SK-N-SH (cell line): ENCODE results near the gene CRIP2. TPM values are rescaled to one million over a fixed set of nuclear protein-coding genes. Genes with fewer than 3 reads are reported as not detected.

Source experiments
- CTCF ChIA-PET: fragments of 300-600, 350-600 bp; formaldehyde crosslinking; extraction: SDS; loops from one replicate; lab custom pipeline; 2021; lab: Yijun Ruan, JAX
- POLR2A ChIA-PET: fragments of 350-600 bp; sonication (Branson Sonifier 250); formaldehyde crosslinking; extraction: SDS; loops from one replicate; lab custom pipeline; 2020; ENCODE audit warnings: antibody characterized with exemption, inconsistent platforms; lab: Yijun Ruan, JAX
- DNase-seq: peaks from one replicate; pipeline ENCODE4 v3.0.0; 2012
- H2AFZ ChIP-seq: fragments of 200-600 bp; sonication (generic); 2 replicates; pipeline ENCODE4 v1.8.1; 2016; ENCODE audit warnings: antibody characterized with exemption, mild to moderate bottlenecking, low read depth
- H3F3A ChIP-seq: fragments of 200-600 bp; sonication (generic); replicated peaks from 2 replicates; pipeline ENCODE3; 2016; ENCODE audit warnings: antibody characterized with exemption, mild to moderate bottlenecking; ENCODE audit not compliant: insufficient read depth
- H3K27ac ChIP-seq, 2 experiments: fragments of 200-500 bp in 1 of 2; fragments of 200-600 bp in 1 of 2; sonication (Bioruptor generic) in 1 of 2; sonication (generic), shearing (Covaris generic) in 1 of 2; 2 replicates each; pipeline versions ENCODE4 v1.5.1 to v1.6.1; 2014 to 2016; ENCODE audit warnings: low read depth in 2 of 2, inconsistent platforms in 1 of 2, low read length in 1 of 2, mild to moderate bottlenecking in 1 of 2, mixed read lengths in 1 of 2
- H3K27me3 ChIP-seq: fragments of 200-600 bp; sonication (generic), shearing (Covaris generic); 2 replicates; pipeline ENCODE4 v1.6.1; 2016; ENCODE audit warnings: mixed run types; ENCODE audit not compliant: insufficient read depth
- H3K36me3 ChIP-seq, 2 experiments: fragments of 200-500 bp in 1 of 2; fragments of 200-600 bp in 1 of 2; sonication (Bioruptor generic) in 1 of 2; sonication (generic) in 1 of 2; replicated peaks in 1 of 2; 2 replicates each; pipeline versions ENCODE3 to v1.5.1; 2014 to 2016; ENCODE audit warnings: low read length in 1 of 2, mild to moderate bottlenecking in 1 of 2; ENCODE audit not compliant: insufficient read depth in 2 of 2, control insufficient read depth in 1 of 2
- H3K4me1 ChIP-seq, 2 experiments: fragments of 200-500 bp in 1 of 2; fragments of 200-600 bp in 1 of 2; sonication (Bioruptor generic) in 1 of 2; sonication (generic), shearing (Covaris generic) in 1 of 2; 2 replicates each; pipeline versions ENCODE4 v1.5.1 to v1.6.1; 2014 to 2016; ENCODE audit warnings: low read depth in 1 of 2, low read length in 1 of 2, mixed run types in 1 of 2; ENCODE audit not compliant: insufficient read depth in 2 of 2, control insufficient read depth in 1 of 2
- H3K4me2 ChIP-seq: fragments of 200-600 bp; sonication (generic), shearing (Covaris generic); 2 replicates; pipeline ENCODE4 v1.6.1; 2017; ENCODE audit warnings: mixed run types
- H3K4me3 ChIP-seq, 2 experiments: fragments of 200-500 bp in 1 of 2; fragments of 200-600 bp in 1 of 2; sonication (Bioruptor generic) in 1 of 2; sonication (generic), shearing (Covaris generic) in 1 of 2; 2 replicates each; pipeline versions ENCODE4 v1.5.1 to v1.8.1; 2014 to 2016; ENCODE audit warnings: low read depth in 2 of 2, inconsistent platforms in 1 of 2, low read length in 1 of 2, mild to moderate bottlenecking in 1 of 2, mixed read lengths in 1 of 2, moderate library complexity in 1 of 2
- H3K79me2 ChIP-seq: fragments of 200-600 bp; sonication (generic); 2 replicates; pipeline ENCODE4 v1.8.1; 2017; ENCODE audit warnings: mild to moderate bottlenecking; ENCODE audit not compliant: insufficient read depth
- H3K9ac ChIP-seq: fragments of 200-600 bp; sonication (generic); 2 replicates; pipeline ENCODE4 v1.6.1; 2017; ENCODE audit warnings: mixed run types
- H3K9me2 ChIP-seq: fragments of 200-600 bp; sonication (generic); 2 replicates; pipeline ENCODE4 v1.6.1; 2017; ENCODE audit warnings: mixed run types
- H3K9me3 ChIP-seq: fragments of 200-600 bp; sonication (generic); 2 replicates; pipeline ENCODE4 v1.6.1; 2017; ENCODE audit warnings: mixed run types, mild to moderate bottlenecking, moderate library complexity
- H4K20me1 ChIP-seq: fragments of 200-600 bp; sonication (generic); 2 replicates; pipeline ENCODE4 v1.6.1; 2017; ENCODE audit warnings: mild to moderate bottlenecking, mixed run types; ENCODE audit not compliant: insufficient read depth
- CHD2 ChIP-seq: fragments of 150-350 bp; IDR thresholded peaks from 2 replicates; pipeline ENCODE4 v1.6.1; 2018; ENCODE audit warnings: low read length; ENCODE audit not compliant: partially characterized antibody
- CTCF ChIP-seq: fragments of 200-600 bp; sonication (generic); IDR thresholded peaks from 2 replicates; pipeline ENCODE4 v1.6.1; 2017; ENCODE audit warnings: antibody characterized with exemption, mild to moderate bottlenecking, moderate library complexity
- FOXJ3 ChIP-seq: sonication (generic); formaldehyde crosslinking; IDR thresholded peaks from 2 replicates; pipeline ENCODE4 v1.5.1; 2020; ENCODE audit warnings: mild to moderate bottlenecking, missing genetic modification reagents
- GATA2 ChIP-seq: sonication (generic); formaldehyde crosslinking; IDR thresholded peaks from 2 replicates; pipeline ENCODE4 v1.5.0; 2020; ENCODE audit warnings: mild to moderate bottlenecking, missing genetic modification reagents
- IRF3 ChIP-seq: fragments of 150-350 bp; IDR thresholded peaks from 2 replicates; pipeline ENCODE4 v1.6.1; 2016; ENCODE audit warnings: mild to moderate bottlenecking, low read depth, low read length
- JUND ChIP-seq: IDR thresholded peaks from 2 replicates; pipeline ENCODE4 v1.4.0; 2012
- MXI1 ChIP-seq: IDR thresholded peaks from 2 replicates; pipeline ENCODE4 v1.6.1; 2012; ENCODE audit warnings: mild to moderate bottlenecking, low read depth, low read length, improper control_type of control experiment
- RAD21 ChIP-seq: IDR thresholded peaks from 2 replicates; pipeline ENCODE4 v1.6.1; 2012; ENCODE audit warnings: mild to moderate bottlenecking, low read length
- RXRA ChIP-seq: IDR thresholded peaks from 2 replicates; pipeline ENCODE4 v1.4.0; 2012; ENCODE audit warnings: low read depth, mild to moderate bottlenecking, borderline replicate concordance
- SIN3A ChIP-seq: IDR thresholded peaks from 2 replicates; pipeline ENCODE4 v1.6.1; 2012; ENCODE audit warnings: low read depth, mild to moderate bottlenecking, low read length, moderate library complexity, borderline replicate concordance
- SMC3 ChIP-seq: IDR thresholded peaks from 2 replicates; pipeline ENCODE4 v1.6.1; 2012; ENCODE audit warnings: low read depth, low read length, improper control_type of control experiment
- USF2 ChIP-seq: fragments of 150-350 bp; IDR thresholded peaks from 2 replicates; pipeline ENCODE4 v1.6.1; 2017; ENCODE audit warnings: antibody characterized with exemption, low read length, low read depth, borderline replicate concordance
- YY1 ChIP-seq: IDR thresholded peaks from 2 replicates; pipeline ENCODE4 v1.4.0; 2012; ENCODE audit warnings: low read depth, mild to moderate bottlenecking
- WGBS: methylation state at CpG from one replicate; pipeline ENCODE4 v1.1.6; 2017; ENCODE audit warnings: low lambda C conversion rate; 5-methylcytosine and 5-hydroxymethylcytosine counted together
- polyA plus RNA-seq, 3 experiments: library from polyadenylated mRNA; depleted of rRNA; stranded (reverse); fragments of >200 nt; gene quantifications; 2 replicates each; pipeline ENCODE4 v1.2.3, GENCODE V29; 2012

The CRIP2 gene
- polyA plus RNA-seq, 1 of the 3 experiments (the other 2 are of a cell fraction) = 335 TPM

DNA sequence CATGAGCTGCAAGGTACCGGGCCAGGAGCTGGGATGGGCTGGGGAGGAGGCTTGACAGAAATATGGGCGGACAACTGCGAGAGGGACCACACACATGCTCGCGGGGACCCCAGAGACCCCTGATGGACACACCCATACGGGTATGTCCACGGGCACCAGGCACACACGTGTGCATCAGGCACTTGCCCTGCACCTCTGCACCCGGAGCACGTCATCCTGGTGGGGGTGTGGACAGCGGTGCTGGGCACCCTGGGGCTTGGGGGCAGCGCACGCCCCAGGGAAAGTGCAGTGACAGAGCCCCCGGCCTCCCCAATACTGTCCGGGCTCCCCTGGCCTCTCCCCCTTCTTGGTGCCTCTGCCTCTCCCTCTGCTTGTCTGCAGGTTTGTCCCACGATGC lies 10.4 kb downstream of the CRIP2 start:
- Histone ChIP-seq H4K20me1 (no peaks in the 10 kb centered on the region), H3K27ac (peak overlapping the region; percentile 47 to 61; a peak in 2 of 4 replicates), H3F3A (peaks cover 20% of the 10 kb centered on the region), H3K9me3 (no peaks in the 10 kb centered on the region), H3K9ac (no peak overlapping the region), H3K4me3 (no peak overlapping the region), H3K79me2 (no peaks in the 10 kb centered on the region), H3K36me3 (no peaks in the 10 kb centered on the region)
- TF ChIP-seq IRF3 = no peak
- TF ChIP-seq CHD2 = no peak
- no peak for TF ChIP-seq SIN3A
- TF ChIP-seq, all 33 proteins: peak for 0
- peaks cover 31 to 75% of the 10 kb centered on the region in 2 experiments; a peak in 3 of 4 replicates for H3K4me1 ChIP-seq
- no peak for DNase-seq
- POLR2A ChIA-PET = no interaction called here
- no peaks in the 10 kb centered on the region for H3K9me2 ChIP-seq
- H2AFZ ChIP-seq = no peak overlapping the region
- CTCF ChIA-PET = interaction anchor here (0.9 to 7.2 kb wide), 9 partner anchors 9 to 113 kb away, joined by 3 to 137 read pairs (median 3); no protein-coding TSS in a partner anchor
- H3K4me2 ChIP-seq = peak overlapping the region; percentile 24; the same call in 1 of the 2 replicates
- WGBS = 96% methylated on average over 14 of the region's 16 CpGs
- no peaks in the 10 kb centered on the region for H3K27me3 ChIP-seq

DNA sequence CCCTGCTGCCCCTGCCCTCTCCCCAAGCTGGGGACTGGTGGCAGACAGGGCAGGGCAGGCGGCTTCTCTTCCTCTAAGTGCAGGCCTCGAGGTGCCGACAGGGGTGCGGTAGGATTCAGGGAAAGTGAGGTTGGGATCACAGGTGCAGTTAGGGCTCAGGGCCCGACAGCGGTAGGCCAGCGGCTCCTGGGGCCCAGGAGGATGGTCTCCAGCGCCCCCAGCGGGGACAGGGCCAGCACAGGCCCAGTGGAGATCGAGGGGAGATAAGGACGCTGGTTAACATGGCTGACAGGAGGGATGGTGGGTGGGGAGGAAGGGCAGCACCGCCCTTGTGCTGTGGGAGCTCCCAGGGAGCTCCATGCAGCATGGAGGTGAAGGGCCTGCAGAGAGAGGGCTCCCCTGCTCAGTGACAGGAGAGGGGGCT lies 11.1 kb downstream of the CRIP2 start:
- CTCF ChIA-PET = interaction anchor here (0.7 to 7.2 kb wide), 17 partner anchors 9 to 118 kb away, joined by 3 to 137 read pairs (median 3); no protein-coding TSS in a partner anchor
- DNase-seq = peak; percentile 92

More for the DNA sequence above, 11.1 kb downstream of the CRIP2 start:
- WGBS = 31% methylated on average over 11 of the region's 12 CpGs
- Histone ChIP-seq H4K20me1 (no peaks in the 10 kb centered on the region), H3K79me2 (no peaks in the 10 kb centered on the region), H3K9ac (no peak overlapping the region), H3K27me3 (no peaks in the 10 kb centered on the region), H2AFZ (no peak overlapping the region), H3K4me2 (no peak overlapping the region), H3F3A (peaks cover 12% of the 10 kb centered on the region), H3K27ac (peak overlapping the region; percentile 47 to 61; a peak in 2 of 4 replicates), H3K4me1 (peaks cover 27 to 67% of the 10 kb centered on the region in 2 experiments; a peak in 3 of 4 replicates), H3K9me3 (no peaks in the 10 kb centered on the region), H3K9me2 (no peaks in the 10 kb centered on the region), H3K36me3 (no peaks in the 10 kb centered on the region)
- POLR2A ChIA-PET = interaction anchor here (0.9 to 1.0 kb wide), 2 partner anchors 13 to 15 kb away, joined by 3 to 4 read pairs; no protein-coding TSS in a partner anchor
- TF ChIP-seq JUND = no peak
- TF ChIP-seq SMC3 = peak; percentile 33; the same call in 1 of the 2 replicates
- 0 out of 2 replicates have a peak, but pooled peaks have one; percentile 12 for TF ChIP-seq FOXJ3 (CRISPR knock-in tag)
- TF ChIP-seq CTCF = peak; percentile 58
- no peak for TF ChIP-seq RXRA
- peak; percentile 100 for TF ChIP-seq GATA2
- TF ChIP-seq USF2 = no peak
- peak; percentile 59; the same call in 1 of the 2 replicates for TF ChIP-seq MXI1
- TF ChIP-seq RAD21 = peak; percentile 69
- peak; percentile 68; the same call in 1 of the 2 replicates for TF ChIP-seq YY1
- TF ChIP-seq CHD2 = peak; percentile 49
- TF ChIP-seq, all 33 proteins: peak for 8
- H3K4me3 ChIP-seq = no peak overlapping the region
